ACC112 (cell line): ENCODE measurements around the gene SLAIN1.

Experiments used
- H2AFZ ChIP-seq: fragments of 200-600 bp; sonication (generic); one replicate; pipeline ENCODE4 v1.6.0; 2017; ENCODE audit warnings: antibody characterized with exemption, low read length; ENCODE audit not compliant: unreplicated experiment
- H3K27ac ChIP-seq: fragments of 200-600 bp; sonication (generic); 2 replicates; pipeline ENCODE4 v1.5.1; 2014; ENCODE audit warnings: low read depth, mild to moderate bottlenecking, antibody characterized with exemption, low read length, moderate library complexity
- H3K27me3 ChIP-seq: fragments of 200-600 bp; sonication (generic); 2 replicates; pipeline ENCODE4 v1.6.1; 2014; ENCODE audit warnings: mild to moderate bottlenecking, antibody characterized with exemption, low read length, moderate library complexity, mixed read lengths; ENCODE audit not compliant: insufficient read depth
- H3K36me3 ChIP-seq: fragments of 200-600 bp; sonication (generic); 2 replicates; pipeline ENCODE4 v1.6.1; 2016; ENCODE audit warnings: mild to moderate bottlenecking, antibody characterized with exemption, low read length, moderate library complexity, mixed read lengths; ENCODE audit not compliant: insufficient read depth
- H3K4me1 ChIP-seq: fragments of 200-600 bp; sonication (generic); one replicate; pipeline ENCODE4 v1.6.1; 2016; ENCODE audit warnings: low read length, mixed read lengths; ENCODE audit not compliant: insufficient read depth, unreplicated experiment, control insufficient read depth
- H3K4me3 ChIP-seq: fragments of 200-600 bp; sonication (generic); 2 replicates; pipeline ENCODE4 v1.5.1; 2014; ENCODE audit warnings: mild to moderate bottlenecking, low read depth, low read length
- H3K79me2 ChIP-seq: fragments of 200-600 bp; sonication (generic); one replicate; pipeline ENCODE4 v1.6.0; 2016; ENCODE audit warnings: low read length; ENCODE audit not compliant: control insufficient read depth, unreplicated experiment, insufficient read depth

Gene SLAIN1

DNA sequence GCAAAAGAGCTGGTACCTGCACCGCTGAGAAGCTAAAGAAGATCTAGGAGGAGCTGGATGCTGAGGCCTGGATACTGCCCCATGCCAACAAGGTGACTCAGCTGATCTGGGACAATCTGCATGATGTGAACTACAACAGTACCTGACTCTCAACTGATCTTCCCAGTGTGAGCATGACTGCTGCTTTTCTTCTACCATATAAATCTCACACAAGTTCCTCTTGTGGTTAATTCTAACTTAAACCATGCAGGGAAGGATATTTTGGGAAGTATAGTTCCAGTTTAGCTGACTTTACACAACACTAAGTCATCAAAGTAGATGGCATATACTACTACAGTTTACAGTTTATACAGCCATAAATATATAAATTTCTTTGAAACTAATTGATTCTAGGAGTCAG is 91.9 kb downstream of the SLAIN1 start:
- Histone ChIP-seq H3K27ac (no peak overlapping the region), H2AFZ (no peak overlapping the region), H3K4me3 (no peak overlapping the region), H3K27me3 (no peaks in the 10 kb centered on the region), H3K4me1 (no peaks in the 10 kb centered on the region), H3K79me2 (no peaks in the 10 kb centered on the region), H3K36me3 (no peaks in the 10 kb centered on the region)

DNA sequence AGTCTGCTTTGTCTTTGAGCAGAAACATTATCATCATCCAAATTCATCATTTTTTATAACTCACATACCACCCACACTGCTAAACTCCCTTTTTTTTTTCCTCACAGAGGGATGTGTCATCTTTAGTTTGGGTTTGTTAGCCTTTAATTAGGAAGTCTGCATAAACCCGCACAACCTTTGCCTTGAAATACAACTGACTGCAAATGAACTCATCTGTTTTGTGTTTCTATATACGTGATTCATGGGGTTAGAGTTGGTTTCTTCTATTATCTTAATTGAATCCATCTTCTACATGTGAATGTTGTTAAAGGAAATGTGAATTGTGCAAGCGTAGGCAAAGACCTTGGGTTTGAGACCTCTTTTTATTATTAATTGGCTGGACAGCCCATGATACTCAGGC is 102.7 kb downstream of the SLAIN1 start:
- Histone ChIP-seq H3K36me3 (no peaks in the 10 kb centered on the region), H3K79me2 (no peaks in the 10 kb centered on the region), H3K27me3 (peaks cover 31% of the 10 kb centered on the region), H3K4me3 (no peak overlapping the region), H3K27ac (no peak overlapping the region), H3K4me1 (no peaks in the 10 kb centered on the region), H2AFZ (no peak overlapping the region)

DNA sequence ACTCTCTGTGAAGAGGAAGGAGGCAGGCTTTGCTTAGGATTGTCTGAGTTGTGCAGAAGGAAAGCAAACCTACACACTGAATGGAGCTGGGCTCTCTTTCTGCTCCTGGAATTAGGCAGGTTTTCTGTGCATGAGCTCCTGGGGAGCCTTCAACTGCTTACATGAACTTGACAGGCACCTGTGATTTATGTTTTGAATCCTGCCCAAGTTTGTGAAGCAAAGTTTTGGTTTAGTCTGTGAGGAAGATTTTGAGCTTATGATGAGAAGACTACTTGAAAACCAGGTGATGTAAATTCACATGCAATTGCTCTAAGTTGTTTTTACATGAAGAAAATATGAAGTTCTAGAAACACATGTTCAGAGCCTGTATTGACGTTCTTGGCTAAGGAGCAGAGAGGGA is 109.0 kb downstream of the SLAIN1 start:
- H2AFZ ChIP-seq = no peak overlapping the region
- no peaks in the 10 kb centered on the region for H3K36me3 ChIP-seq
- no peak overlapping the region for H3K27ac ChIP-seq
- H3K79me2 ChIP-seq = no peaks in the 10 kb centered on the region
- no peak overlapping the region for H3K4me3 ChIP-seq
- H3K27me3 ChIP-seq = peaks cover 23% of the 10 kb centered on the region; the same call in 1 of the 2 replicates
- H3K4me1 ChIP-seq = no peaks in the 10 kb centered on the region

DNA sequence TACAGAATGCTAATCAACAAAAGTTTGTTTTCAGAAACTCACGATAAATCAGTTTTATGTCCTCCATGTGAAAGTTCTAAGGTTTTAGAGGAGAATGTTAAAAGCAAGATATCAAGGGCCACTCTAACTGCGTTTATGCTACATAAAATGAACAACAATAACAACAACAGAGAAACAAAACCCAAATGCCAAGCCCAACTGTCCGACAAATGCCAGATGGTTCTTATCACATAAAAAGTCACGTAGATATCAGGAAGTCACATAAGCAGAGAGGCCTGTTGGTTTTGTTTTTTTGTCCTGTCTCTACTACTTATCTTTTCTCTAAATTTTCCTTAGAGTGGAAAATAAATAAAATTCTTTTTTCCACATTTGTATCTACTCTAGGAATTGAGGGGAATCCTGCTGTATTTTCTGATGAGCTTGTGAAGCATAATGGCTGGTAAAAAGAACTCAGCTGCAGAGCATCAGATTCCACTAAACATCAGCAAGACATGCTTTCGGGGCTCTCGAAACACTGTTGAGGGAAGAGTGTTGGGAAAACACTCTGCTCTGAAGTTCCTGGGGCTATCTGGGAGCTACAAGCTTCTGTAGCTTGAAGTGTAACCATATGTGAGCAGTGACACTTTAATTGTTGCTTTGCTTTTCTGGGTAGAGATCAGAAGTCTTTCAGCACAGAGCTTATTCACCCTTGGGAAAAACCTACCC is 110.1 kb downstream of the SLAIN1 start:
- Histone ChIP-seq H3K4me1 (no peaks in the 10 kb centered on the region), H2AFZ (no peak overlapping the region), H3K79me2 (no peaks in the 10 kb centered on the region), H3K36me3 (no peaks in the 10 kb centered on the region), H3K27me3 (peaks cover 20% of the 10 kb centered on the region; the same call in 1 of the 2 replicates), H3K4me3 (no peak overlapping the region), H3K27ac (no peak overlapping the region)

DNA sequence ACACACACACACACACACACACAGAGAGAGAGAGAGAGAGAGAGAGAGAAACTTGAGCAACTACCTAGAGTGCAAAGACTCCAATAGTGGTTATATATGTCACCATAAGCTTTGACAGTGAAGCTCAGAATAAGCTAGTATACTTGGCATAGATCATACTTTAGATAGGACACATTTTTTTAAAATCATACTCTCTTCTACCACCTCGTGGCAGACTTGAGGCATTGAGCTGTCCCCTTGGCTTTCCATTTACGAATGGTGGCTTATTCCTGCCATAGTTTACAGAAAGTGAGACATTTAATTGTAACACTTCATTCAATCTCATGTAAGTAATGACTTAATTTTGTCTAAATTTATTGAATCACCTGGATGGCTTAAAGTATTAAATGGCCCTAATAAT is 112.9 kb downstream of the SLAIN1 start:
- no peak overlapping the region for H3K27ac ChIP-seq
- no peaks in the 10 kb centered on the region for H3K36me3 ChIP-seq
- peaks cover 17% of the 10 kb centered on the region; the same call in 1 of the 2 replicates for H3K27me3 ChIP-seq
- H2AFZ ChIP-seq = no peak overlapping the region
- no peak overlapping the region for H3K4me3 ChIP-seq
- H3K79me2 ChIP-seq = no peaks in the 10 kb centered on the region
- H3K4me1 ChIP-seq = no peaks in the 10 kb centered on the region

DNA sequence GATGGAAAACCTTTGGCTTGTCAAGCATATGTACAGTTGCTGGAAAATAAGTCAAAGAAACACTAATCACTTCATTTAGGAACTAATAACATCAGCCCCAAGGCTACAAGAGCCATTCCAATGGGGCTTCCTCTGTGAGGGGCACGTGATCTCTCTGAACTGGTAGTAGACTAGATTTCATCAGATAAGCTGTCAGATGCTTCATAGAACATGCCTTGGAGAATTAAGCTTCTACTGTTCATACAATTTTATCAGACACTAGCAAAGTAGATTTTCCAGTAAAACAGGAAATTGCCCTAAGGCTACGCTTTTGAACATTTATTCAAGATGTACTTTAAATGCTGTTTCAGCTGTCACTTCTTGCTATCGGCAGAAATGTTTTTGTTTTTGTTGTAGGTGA is 113.4 kb downstream of the SLAIN1 start:
- Histone ChIP-seq H3K4me3 (no peak overlapping the region), H3K4me1 (no peaks in the 10 kb centered on the region), H2AFZ (no peak overlapping the region), H3K27me3 (peaks cover 17% of the 10 kb centered on the region; the same call in 1 of the 2 replicates), H3K36me3 (no peaks in the 10 kb centered on the region), H3K79me2 (no peaks in the 10 kb centered on the region), H3K27ac (no peak overlapping the region)

DNA sequence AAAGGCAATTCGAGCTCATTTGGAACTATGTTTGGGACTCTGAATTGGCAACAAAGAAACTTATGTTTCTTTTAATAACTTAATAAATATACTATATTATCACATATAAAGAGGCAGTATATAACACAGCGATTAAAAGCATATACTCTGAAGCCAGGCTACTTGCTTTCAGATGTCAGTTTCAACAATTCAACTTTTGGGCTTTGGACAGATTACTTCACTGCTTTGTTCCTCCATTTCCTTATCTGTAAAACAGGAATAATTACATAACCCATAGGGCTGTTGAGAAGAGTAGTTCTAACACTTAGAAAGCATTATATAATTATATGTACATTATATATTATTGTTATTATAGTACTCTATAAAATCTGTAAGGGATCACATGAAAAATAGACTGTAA is 113.9 kb downstream of the SLAIN1 start:
- H2AFZ ChIP-seq = no peak overlapping the region
- no peaks in the 10 kb centered on the region for H3K36me3 ChIP-seq
- H3K27me3 ChIP-seq = peaks cover 17% of the 10 kb centered on the region; the same call in 1 of the 2 replicates
- no peaks in the 10 kb centered on the region for H3K79me2 ChIP-seq
- H3K4me3 ChIP-seq = no peak overlapping the region
- no peaks in the 10 kb centered on the region for H3K4me1 ChIP-seq
- no peak overlapping the region for H3K27ac ChIP-seq

DNA sequence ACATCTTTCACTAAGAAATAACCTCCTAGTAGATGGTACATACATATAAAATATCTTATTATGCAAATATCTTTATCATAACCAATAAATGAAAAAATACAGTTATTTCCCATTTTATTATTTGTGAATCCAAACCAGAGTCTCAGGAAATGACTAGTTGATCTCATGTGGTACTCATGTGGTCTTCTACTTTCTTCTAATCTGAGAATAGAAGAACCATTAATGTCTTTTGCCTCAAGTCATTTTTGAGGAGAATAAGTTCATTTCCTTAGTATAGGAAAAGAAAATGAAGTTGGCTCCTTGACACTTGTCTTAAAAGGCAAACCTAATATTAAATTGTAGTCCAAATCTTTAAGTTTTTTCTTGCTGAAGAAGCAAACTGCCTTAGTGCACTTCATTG is 114.5 kb downstream of the SLAIN1 start:
- H3K4me3 ChIP-seq = no peak overlapping the region
- H3K79me2 ChIP-seq = no peaks in the 10 kb centered on the region
- H2AFZ ChIP-seq = no peak overlapping the region
- H3K36me3 ChIP-seq = no peaks in the 10 kb centered on the region
- no peaks in the 10 kb centered on the region for H3K4me1 ChIP-seq
- peaks cover 15% of the 10 kb centered on the region; the same call in 1 of the 2 replicates for H3K27me3 ChIP-seq
- no peak overlapping the region for H3K27ac ChIP-seq
